Esophagus muscularis mucosa (tissue), 4 donors: ENCODE measurements around the gene GNB4. TPM values are rescaled to one million over a fixed set of nuclear protein-coding genes. Genes with fewer than 3 reads are reported as not detected.

Experiments
- DNase-seq: peaks from one replicate; pipeline ENCODE4 v3.0.0-alpha.2; 2017; ENCODE audit errors: extremely low spot score
- H3K27ac ChIP-seq, 4 donors: fragments of 200-600 bp; sonication (generic); replicated peaks in 1 of 4; 1 replicate in 3 of 4; 2 replicates in 1 of 4; pipeline ENCODE4 v1.5.1; 2016 to 2019; ENCODE audit warnings: mild to moderate bottlenecking in 1 of 4
- H3K27me3 ChIP-seq, 4 donors: fragments of 200-600 bp; sonication (generic); one replicate each; pipeline versions ENCODE4 v1.5.1 to v1.6.0; 2016 to 2019
- H3K36me3 ChIP-seq, 4 donors: fragments of 200-600 bp; sonication (generic); one replicate each; pipeline ENCODE4 v1.5.1; 2016 to 2019
- H3K4me1 ChIP-seq, 4 donors: fragments of 200-600 bp; sonication (generic); one replicate each; pipeline ENCODE4 v1.5.1; 2016 to 2019
- H3K4me3 ChIP-seq, 4 donors: fragments of 200-600 bp; sonication (generic); 1 replicate in 2 of 4; 2 replicates in 2 of 4; pipeline ENCODE4 v1.5.1; 2016 to 2019; ENCODE audit warnings: mild to moderate bottlenecking in 4 of 4, moderate library complexity in 1 of 4
- H3K9me3 ChIP-seq, 4 donors: fragments of 200-600 bp; sonication (generic); 1 replicate in 3 of 4; 2 replicates in 1 of 4; pipeline ENCODE4 v1.5.1; 2016 to 2019
- EP300 ChIP-seq: sonication (generic); formaldehyde crosslinking; IDR thresholded peaks from one replicate; pipeline ENCODE4 v1.6.1; 2017; ENCODE audit warnings: antibody characterized with exemption
- POLR2A ChIP-seq: fragments of 450-650 bp; IDR thresholded peaks from one replicate; pipeline ENCODE4 v1.6.1; 2017; ENCODE audit warnings: antibody characterized with exemption, moderate library complexity, mild to moderate bottlenecking, low read depth
- POLR2AphosphoS5 ChIP-seq, 2 donors: sonication (generic); formaldehyde crosslinking; IDR thresholded peaks; one replicate each; pipeline ENCODE4 v1.6.1; 2017; ENCODE audit warnings: antibody characterized with exemption in 2 of 2
- WGBS: methylation state at CpG from one replicate; pipeline ENCODE4 v1.1.5; 2018; 5-methylcytosine and 5-hydroxymethylcytosine counted together
- intact Hi-C: fragments of 100-400 bp; cut with DNase I; formaldehyde crosslinking; loops from one replicate; pipeline ENCODE4 v1.15.1; 2023
- total RNA-seq, 4 donors: library from RNA; depleted of rRNA; stranded (reverse); fragments of >200 nt; gene quantifications; one replicate each; pipeline versions ENCODE4 v1.1.0 to v1.2.1, GENCODE V29; 2016
- TF ChIP-seq, protein P1 (sequence below), 3 experiments: fragments of 200-600 bp in 2 of 3; fragments of 450-650 bp in 1 of 3; sonication (generic) in 2 of 3; IDR thresholded peaks; one replicate each; pipeline ENCODE4 v1.5.1; 2017 to 2019; ENCODE audit warnings: antibody characterized with exemption in 3 of 3, mild to moderate bottlenecking in 2 of 3, moderate library complexity in 1 of 3

Gene GNB4
- total RNA-seq, 4 donors from 2014 or later = 57.7 to 130 (median 80.9) TPM

GRCh38 chr3:179432451-179432850 lies 18.8 kb downstream of the GNB4 start:
- TF ChIP-seq, protein P1, sequence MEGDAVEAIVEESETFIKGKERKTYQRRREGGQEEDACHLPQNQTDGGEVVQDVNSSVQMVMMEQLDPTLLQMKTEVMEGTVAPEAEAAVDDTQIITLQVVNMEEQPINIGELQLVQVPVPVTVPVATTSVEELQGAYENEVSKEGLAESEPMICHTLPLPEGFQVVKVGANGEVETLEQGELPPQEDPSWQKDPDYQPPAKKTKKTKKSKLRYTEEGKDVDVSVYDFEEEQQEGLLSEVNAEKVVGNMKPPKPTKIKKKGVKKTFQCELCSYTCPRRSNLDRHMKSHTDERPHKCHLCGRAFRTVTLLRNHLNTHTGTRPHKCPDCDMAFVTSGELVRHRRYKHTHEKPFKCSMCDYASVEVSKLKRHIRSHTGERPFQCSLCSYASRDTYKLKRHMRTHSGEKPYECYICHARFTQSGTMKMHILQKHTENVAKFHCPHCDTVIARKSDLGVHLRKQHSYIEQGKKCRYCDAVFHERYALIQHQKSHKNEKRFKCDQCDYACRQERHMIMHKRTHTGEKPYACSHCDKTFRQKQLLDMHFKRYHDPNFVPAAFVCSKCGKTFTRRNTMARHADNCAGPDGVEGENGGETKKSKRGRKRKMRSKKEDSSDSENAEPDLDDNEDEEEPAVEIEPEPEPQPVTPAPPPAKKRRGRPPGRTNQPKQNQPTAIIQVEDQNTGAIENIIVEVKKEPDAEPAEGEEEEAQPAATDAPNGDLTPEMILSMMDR (IDR thresholded peaks at IDR 0.05) = no peak
- TF ChIP-seq EP300 (no peak), POLR2A (no peak), POLR2AphosphoS5 (IDR thresholded peaks at IDR 0.05) (no peak)
- intact Hi-C loops = no loop called here
- H3K4me3 ChIP-seq = no peak overlapping the region
- peaks cover 0 to 8% (median 0%) of the 10 kb centered on the region in 4 donors for H3K36me3 ChIP-seq
- H3K27ac ChIP-seq = peak overlapping the region in 2 of 4 donors; percentile 27 to 48
- no peak for DNase-seq
- no peaks in the 10 kb centered on the region for H3K27me3 ChIP-seq
- no peaks in the 10 kb centered on the region for H3K9me3 ChIP-seq
- peaks cover 66 to 89% (median 84%) of the 10 kb centered on the region in 4 donors for H3K4me1 ChIP-seq
- WGBS = 41% methylated on average over 1 of the region's 1 CpG

- H3K36me3 ChIP-seq = peaks cover 0 to 8% (median 0%) of the 10 kb centered on the region in 4 donors
- WGBS = 52% methylated on average over 3 of the region's 3 CpGs
- peaks cover 69 to 85% (median 81%) of the 10 kb centered on the region in 4 donors for H3K4me1 ChIP-seq
- DNase-seq = no peak
- peak overlapping the region in 2 of 4 donors; percentile 27 to 48 for H3K27ac ChIP-seq
- no peaks in the 10 kb centered on the region for H3K27me3 ChIP-seq
- no peak overlapping the region for H3K4me3 ChIP-seq
- TF ChIP-seq EP300 = no peak
- no peak for TF ChIP-seq POLR2AphosphoS5 (IDR thresholded peaks at IDR 0.05)
- TF ChIP-seq POLR2A = no peak
- TF ChIP-seq, protein P1 (IDR thresholded peaks at IDR 0.05) = no peak
- intact Hi-C loops = no loop called here
- no peaks in the 10 kb centered on the region for H3K9me3 ChIP-seq
These were observed 19.2 kb downstream of the GNB4 start for GRCh38 chr3:179432021-179432420.

DNA sequence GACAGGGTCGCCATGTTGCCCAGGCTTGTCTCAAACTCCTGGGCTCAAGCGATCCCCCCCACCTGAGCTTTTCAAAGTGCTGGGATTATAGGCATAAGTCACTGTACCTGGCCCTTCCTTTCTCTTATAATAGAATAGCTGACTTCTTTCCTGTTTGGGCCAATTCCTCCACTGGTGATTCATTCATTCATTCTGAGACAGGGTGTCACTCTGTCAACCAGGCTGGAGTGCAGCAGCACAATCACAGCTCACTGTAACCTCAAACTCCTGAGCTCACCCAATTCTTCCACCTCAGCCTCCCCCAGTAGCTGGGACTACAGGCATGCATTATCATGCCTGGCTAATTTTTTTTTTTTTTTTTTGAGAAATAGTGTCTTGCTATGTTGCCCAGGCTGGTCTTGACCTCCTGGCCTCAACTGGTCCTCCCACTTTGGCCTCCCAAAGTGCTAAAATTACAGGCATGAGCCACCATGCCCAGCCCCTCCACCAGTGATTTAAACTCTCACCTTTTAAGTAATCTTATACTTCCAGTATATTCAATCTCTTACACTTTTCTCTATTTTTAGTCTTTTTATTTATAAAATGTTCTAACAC lies 20.9 kb downstream of the GNB4 start:
- WGBS = 96% methylated on average over 2 of the region's 2 CpGs
- H3K27ac ChIP-seq = no peak overlapping the region
- H3K4me3 ChIP-seq = no peak overlapping the region
- intact Hi-C loops = no loop called here
- peaks cover 59 to 74% (median 66%) of the 10 kb centered on the region in 4 donors for H3K4me1 ChIP-seq
- H3K36me3 ChIP-seq = peaks cover under 1 to 15% (median 6%) of the 10 kb centered on the region in 4 donors
- DNase-seq = no peak
- H3K9me3 ChIP-seq = no peaks in the 10 kb centered on the region
- no peaks in the 10 kb centered on the region for H3K27me3 ChIP-seq
- TF ChIP-seq EP300 (no peak), POLR2A (no peak), POLR2AphosphoS5 (IDR thresholded peaks at IDR 0.05) (no peak)
- TF ChIP-seq, protein P1 (IDR thresholded peaks at IDR 0.05) = no peak

DNA sequence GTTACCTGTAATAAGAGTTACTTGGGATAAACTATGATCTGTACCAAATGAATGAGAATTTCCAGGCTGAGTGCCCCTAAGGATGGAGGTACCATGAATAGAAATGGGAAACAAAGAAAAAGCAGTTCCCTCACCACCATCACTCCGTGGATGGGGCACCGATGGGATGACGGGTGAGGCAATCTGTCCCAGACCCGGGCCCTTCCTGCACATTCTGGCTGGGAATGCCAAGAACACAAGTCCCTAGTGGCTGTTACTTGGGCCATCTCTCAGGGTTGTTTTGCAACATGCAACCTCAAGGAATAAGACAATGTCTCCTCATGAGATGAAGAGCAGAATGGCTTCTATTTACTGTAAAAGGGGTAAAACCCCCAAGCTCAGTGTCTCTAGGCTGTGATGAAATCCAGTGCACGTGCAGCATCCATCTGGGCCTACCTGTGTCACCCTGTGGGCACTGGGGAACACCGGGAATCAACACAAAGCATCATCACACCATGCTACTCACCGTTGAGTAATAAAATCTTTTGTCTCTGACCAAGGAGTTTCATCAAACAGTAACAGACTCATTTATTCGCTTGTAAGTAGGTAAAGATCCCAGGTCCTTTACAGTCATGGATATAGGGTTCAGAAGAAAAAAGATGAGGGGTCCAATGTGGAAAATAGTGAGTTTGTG lies 22.3 kb downstream of the GNB4 start:
- Histone ChIP-seq H3K27me3 (no peaks in the 10 kb centered on the region), H3K27ac (no peak overlapping the region), H3K9me3 (no peaks in the 10 kb centered on the region), H3K4me1 (peaks cover 51 to 62% (median 55%) of the 10 kb centered on the region in 4 donors), H3K36me3 (peaks cover 11 to 29% (median 17%) of the 10 kb centered on the region in 4 donors), H3K4me3 (no peak overlapping the region)
- 92% methylated on average over 8 of the region's 8 CpGs for whole genome bisulfite sequencing
- DNase-seq = no peak
- intact Hi-C loops = no loop called here
- TF ChIP-seq EP300 (no peak), POLR2A (no peak), POLR2AphosphoS5 (IDR thresholded peaks at IDR 0.05) (no peak)
- TF ChIP-seq, protein P1 (IDR thresholded peaks at IDR 0.05) = no peak
